ENCODE results near the gene FAM81B. TPM values are rescaled to one million over a fixed set of nuclear protein-coding genes. Genes with fewer than 3 reads are reported as not detected.
"Not testable (repeated sequence)": the region's sequence is repeated elsewhere in the genome, so short reads cannot be mapped to it uniquely, and the experiment has no call there.

Gene FAM81B
- total and polyA plus RNA-seq, 4 experiments from 2014 or later = not detected

GRCh38 chr5:95360667-95361066 is 30.5 kb upstream of the FAM81B start:
- CTCF ChIA-PET (ENCODE audit: partially characterized antibody); H3K4me3 ChIP-seq (ENCODE audit: low read length in 2 of 2); H3K36me3 Mint-ChIP-seq; H3K9me3 ChIP-seq (ENCODE audit: control insufficient read depth in 1 of 2, low read length in 2 of 2); DNase-seq; H3K36me3 ChIP-seq (ENCODE audit: insufficient read depth, low read length); H3K4me1 Mint-ChIP-seq; H3K4me1 ChIP-seq (ENCODE audit: insufficient read depth, low read length); POLR2A ChIA-PET (ENCODE audit: partially characterized antibody); H3K27ac Mint-ChIP-seq; intact Hi-C loops (cut with micrococcal nuclease); H3K27ac ChIP-seq (ENCODE audit: low read depth, low read length); H3K27me3 ChIP-seq (ENCODE audit: insufficient read depth, low read length); H3K27me3 Mint-ChIP-seq; H3K4me3 Mint-ChIP-seq: not testable (repeated sequence)
- H3K9me3 Mint-ChIP-seq = peaks cover 4 to 33% (median 13%) of the 10 kb centered on the region in 8 donors

GRCh38 chr5:95365302-95366095 is 25.7 kb upstream of the FAM81B start:
- Histone ChIP-seq H3K4me1 (ENCODE audit: insufficient read depth, low read length) (no peaks in the 10 kb centered on the region), H3K27ac (ENCODE audit: low read depth, low read length) (no peak overlapping the region), H3K4me3 (ENCODE audit: low read length in 2 of 2) (no peak overlapping the region), H3K9me3 (ENCODE audit: control insufficient read depth in 1 of 2, low read length in 2 of 2) (no peaks in the 10 kb centered on the region), H3K27me3 (ENCODE audit: insufficient read depth, low read length) (no peaks in the 10 kb centered on the region), H3K36me3 (ENCODE audit: insufficient read depth, low read length) (no peaks in the 10 kb centered on the region)
- Mint-ChIP-seq H3K27ac (no peak overlapping the region), H3K27me3 (peaks cover 5% of the 10 kb centered on the region in 2 donors), H3K4me1 (no peaks in the 10 kb centered on the region), H3K9me3 (peaks cover 2 to 38% (median 12%) of the 10 kb centered on the region in 8 donors), H3K36me3 (no peaks in the 10 kb centered on the region), H3K4me3 (no peak overlapping the region)
- DNase-seq = no peak
- ChIA-PET CTCF (ENCODE audit: partially characterized antibody) (no interaction called here), POLR2A (ENCODE audit: partially characterized antibody) (no interaction called here)
- intact Hi-C loops (cut with micrococcal nuclease) = no loop called here

- H3K4me3 Mint-ChIP-seq = no peak overlapping the region
- Histone ChIP-seq H3K27me3 (ENCODE audit: insufficient read depth, low read length) (no peaks in the 10 kb centered on the region), H3K27ac (ENCODE audit: low read depth, low read length) (no peak overlapping the region), H3K9me3 (ENCODE audit: control insufficient read depth in 1 of 2, low read length in 2 of 2) (no peaks in the 10 kb centered on the region), H3K4me3 (ENCODE audit: low read length in 2 of 2) (no peak overlapping the region), H3K4me1 (ENCODE audit: insufficient read depth, low read length) (no peaks in the 10 kb centered on the region), H3K36me3 (ENCODE audit: insufficient read depth, low read length) (no peaks in the 10 kb centered on the region)
- H3K36me3 Mint-ChIP-seq = no peaks in the 10 kb centered on the region
- ChIA-PET CTCF (ENCODE audit: partially characterized antibody) (no interaction called here), POLR2A (ENCODE audit: partially characterized antibody) (no interaction called here)
- intact Hi-C loops (cut with micrococcal nuclease) = no loop called here
- DNase-seq = no peak
- peaks cover 0 to 13% (median 3%) of the 10 kb centered on the region in 8 donors for H3K9me3 Mint-ChIP-seq
- H3K4me1 Mint-ChIP-seq = no peaks in the 10 kb centered on the region
- no peak overlapping the region for H3K27ac Mint-ChIP-seq
- peaks cover 11 to 15% of the 10 kb centered on the region in 2 donors for H3K27me3 Mint-ChIP-seq
Observed at GRCh38 chr5:95369782-95370181, 21.4 kb upstream of the FAM81B start.

GRCh38 chr5:95374061-95374460 is 17.1 kb upstream of the FAM81B start:
- H3K36me3 Mint-ChIP-seq = no peaks in the 10 kb centered on the region
- Histone ChIP-seq H3K9me3 (ENCODE audit: control insufficient read depth in 1 of 2, low read length in 2 of 2) (no peaks in the 10 kb centered on the region), H3K36me3 (ENCODE audit: insufficient read depth, low read length) (no peaks in the 10 kb centered on the region), H3K27ac (ENCODE audit: low read depth, low read length) (no peak overlapping the region), H3K4me3 (ENCODE audit: low read length in 2 of 2) (no peak overlapping the region), H3K4me1 (ENCODE audit: insufficient read depth, low read length) (no peaks in the 10 kb centered on the region), H3K27me3 (ENCODE audit: insufficient read depth, low read length) (no peaks in the 10 kb centered on the region)
- ChIA-PET CTCF (ENCODE audit: partially characterized antibody) (no interaction called here), POLR2A (ENCODE audit: partially characterized antibody) (no interaction called here)
- H3K9me3 Mint-ChIP-seq = peaks cover 0 to 2% (median 0%) of the 10 kb centered on the region in 8 donors
- DNase-seq = no peak
- H3K4me1 Mint-ChIP-seq = no peaks in the 10 kb centered on the region
- H3K27ac Mint-ChIP-seq = no peak overlapping the region
- H3K4me3 Mint-ChIP-seq = no peak overlapping the region
- intact Hi-C loops (cut with micrococcal nuclease) = no loop called here
- H3K27me3 Mint-ChIP-seq = peaks cover 10 to 11% of the 10 kb centered on the region in 2 donors

- Histone ChIP-seq H3K9me3 (ENCODE audit: control insufficient read depth in 1 of 2, low read length in 2 of 2) (no peaks in the 10 kb centered on the region), H3K36me3 (ENCODE audit: insufficient read depth, low read length) (no peaks in the 10 kb centered on the region), H3K4me1 (ENCODE audit: insufficient read depth, low read length) (no peaks in the 10 kb centered on the region), H3K27ac (ENCODE audit: low read depth, low read length) (no peak overlapping the region), H3K4me3 (ENCODE audit: low read length in 2 of 2) (no peak overlapping the region), H3K27me3 (ENCODE audit: insufficient read depth, low read length) (no peaks in the 10 kb centered on the region)
- no peak for DNase-seq
- intact Hi-C loops (cut with micrococcal nuclease) = no loop called here
- Mint-ChIP-seq H3K4me1 (peaks cover 7 to 9% (median 7%) of the 10 kb centered on the region in 4 donors), H3K27ac (no peak overlapping the region), H3K27me3 (peaks cover 9 to 10% of the 10 kb centered on the region in 2 donors), H3K4me3 (no peak overlapping the region), H3K9me3 (peaks cover 0 to 2% (median 0%) of the 10 kb centered on the region in 8 donors), H3K36me3 (no peaks in the 10 kb centered on the region)
- POLR2A ChIA-PET (ENCODE audit: partially characterized antibody) = no interaction called here
- CTCF ChIA-PET (ENCODE audit: partially characterized antibody) = no interaction called here
Observed at GRCh38 chr5:95375591-95375990, 15.6 kb upstream of the FAM81B start.

GRCh38 chr5:95379133-95379532 is 12.0 kb upstream of the FAM81B start:
- ChIA-PET POLR2A (ENCODE audit: partially characterized antibody) (no interaction called here), CTCF (ENCODE audit: partially characterized antibody) (no interaction called here)
- no peaks in the 10 kb centered on the region for H3K36me3 ChIP-seq (ENCODE audit: insufficient read depth, low read length)
- DNase-seq = no peak
- no peaks in the 10 kb centered on the region for H3K4me1 ChIP-seq (ENCODE audit: insufficient read depth, low read length)
- H3K4me3 ChIP-seq (ENCODE audit: low read length in 2 of 2) = no peak overlapping the region
- Mint-ChIP-seq H3K27ac (no peak overlapping the region), H3K27me3 (peaks cover 1 to 5% of the 10 kb centered on the region in 2 donors), H3K9me3 (peaks cover 0 to 1% (median 0%) of the 10 kb centered on the region in 8 donors), H3K4me3 (no peak overlapping the region), H3K36me3 (no peaks in the 10 kb centered on the region), H3K4me1 (peaks cover 7 to 13% (median 7%) of the 10 kb centered on the region in 4 donors)
- no peak overlapping the region for H3K27ac ChIP-seq (ENCODE audit: low read depth, low read length)
- intact Hi-C loops (cut with micrococcal nuclease) = no loop called here
- H3K27me3 ChIP-seq (ENCODE audit: insufficient read depth, low read length) = no peaks in the 10 kb centered on the region
- H3K9me3 ChIP-seq (ENCODE audit: control insufficient read depth in 1 of 2, low read length in 2 of 2) = no peaks in the 10 kb centered on the region

GRCh38 chr5:95380103-95380628 is 11.0 kb upstream of the FAM81B start:
- Histone ChIP-seq H3K9me3 (ENCODE audit: control insufficient read depth in 1 of 2, low read length in 2 of 2) (no peaks in the 10 kb centered on the region), H3K27me3 (ENCODE audit: insufficient read depth, low read length) (no peaks in the 10 kb centered on the region), H3K27ac (ENCODE audit: low read depth, low read length) (no peak overlapping the region), H3K36me3 (ENCODE audit: insufficient read depth, low read length) (no peaks in the 10 kb centered on the region), H3K4me1 (ENCODE audit: insufficient read depth, low read length) (no peaks in the 10 kb centered on the region), H3K4me3 (ENCODE audit: low read length in 2 of 2) (no peak overlapping the region)
- intact Hi-C loops (cut with micrococcal nuclease) = no loop called here
- no peak overlapping the region for H3K27ac Mint-ChIP-seq
- H3K27me3 Mint-ChIP-seq = peaks cover 0 to 3% of the 10 kb centered on the region in 2 donors
- no peaks in the 10 kb centered on the region for H3K36me3 Mint-ChIP-seq
- no peak for DNase-seq
- H3K4me3 Mint-ChIP-seq = peak overlapping the region in 5 of 8 donors; percentile 5 to 41 (median 25)
- CTCF ChIA-PET (ENCODE audit: partially characterized antibody) = no interaction called here
- peaks cover 7 to 13% (median 7%) of the 10 kb centered on the region in 4 donors for H3K4me1 Mint-ChIP-seq
- peaks cover 0 to 1% (median 0%) of the 10 kb centered on the region in 8 donors for H3K9me3 Mint-ChIP-seq
- POLR2A ChIA-PET (ENCODE audit: partially characterized antibody) = no interaction called here
